Body of pancreas (tissue), 4 donors: ENCODE measurements around the gene RASGEF1C. TPM values are rescaled to one million over a fixed set of nuclear protein-coding genes. Genes with fewer than 3 reads are reported as not detected.

Source experiments
- ATAC-seq: fragments of 150-250 bp; one replicate; pipeline ENCODE4 v1.9.1; 2016
- DNase-seq, 4 donors: peaks; one replicate each; pipeline ENCODE4 v3.0.0-alpha.2; 2019
- H3K27ac ChIP-seq, 4 donors: fragments of 200-600 bp; sonication (generic); 1 replicate in 3 of 4; 2 replicates in 1 of 4; pipeline versions ENCODE4 v1.5.1 to v1.6.1; 2016 to 2019; ENCODE audit warnings: mild to moderate bottlenecking in 1 of 4, mixed read lengths in 1 of 4, moderate library complexity in 1 of 4
- H3K27me3 ChIP-seq, 2 donors: fragments of 200-600 bp; sonication (generic); one replicate each; pipeline ENCODE4 v1.6.0; 2016; ENCODE audit warnings: mild to moderate bottlenecking in 1 of 2
- H3K36me3 ChIP-seq, 2 donors: fragments of 200-600 bp; sonication (generic); replicated peaks in 1 of 2; 2 replicates each; pipeline ENCODE4 v1.5.1; 2016; ENCODE audit warnings: low read depth in 2 of 2; ENCODE audit not compliant: insufficient read depth in 1 of 2
- H3K4me1 ChIP-seq: fragments of 200-600 bp; sonication (generic); one replicate; pipeline ENCODE4 v1.6.0; 2016
- H3K4me3 ChIP-seq, 2 donors: fragments of 200-600 bp; sonication (generic); 1 replicate in 1 of 2; 2 replicates in 1 of 2; pipeline ENCODE4 v1.5.1; 2016 to 2019
- H3K9me3 ChIP-seq, 3 donors: fragments of 200-600 bp; sonication (generic); 1 replicate in 2 of 3; 2 replicates in 1 of 3; pipeline ENCODE4 v1.5.1; 2016
- CTCF ChIP-seq, 7 experiments: fragments of 450-650 bp in 4 of 7; fragments of 200-600 bp in 3 of 7; sonication (generic) in 3 of 7; IDR thresholded peaks; one replicate each; pipeline ENCODE4 v1.5.1; 2016 to 2019; ENCODE audit warnings: antibody characterized with exemption in 7 of 7
- POLR2A ChIP-seq, 3 donors: fragments of 450-650 bp; IDR thresholded peaks; one replicate each; pipeline ENCODE4 v1.6.1; 2016; ENCODE audit warnings: antibody characterized with exemption in 3 of 3, mild to moderate bottlenecking in 2 of 3
- WGBS, 2 donors: methylation state at CpG; one replicate each; pipeline ENCODE4 v1.1.5; 2017; 5-methylcytosine and 5-hydroxymethylcytosine counted together
- intact Hi-C: fragments of 100-400 bp; cut with DNase I; formaldehyde crosslinking; loops from one replicate; pipeline ENCODE4 v1.15.1; 2023
- total RNA-seq, 2 donors: library from RNA; depleted of rRNA; stranded (reverse); fragments of >200 nt; gene quantifications; one replicate each; pipeline ENCODE4 v1.1.0, GENCODE V29; 2016

The RASGEF1C gene
- total RNA-seq, 2 donors from 2014 or later, result not detected

GRCh38 chr5:180083529-180084060 lies 125.4 kb downstream of the RASGEF1C start:
- ATAC-seq, result no peak

GRCh38 chr5:180082633-180083420 lies 126.2 kb downstream of the RASGEF1C start:
- intact Hi-C loops, result no loop called here
- ATAC-seq, result no peak

More at GRCh38 chr5:180083529-180084060, 125.4 kb downstream of the RASGEF1C start:
- Histone ChIP-seq H3K4me1 (peaks cover 17% of the 10 kb centered on the region), H3K36me3 (no peaks in the 10 kb centered on the region), H3K27me3 (no peaks in the 10 kb centered on the region), H3K27ac (no peak overlapping the region), H3K9me3 (no peaks in the 10 kb centered on the region), H3K4me3 (no peak overlapping the region)
- no peak for TF ChIP-seq CTCF (IDR thresholded peaks at IDR 0.05)
- TF ChIP-seq POLR2A (IDR thresholded peaks at IDR 0.05), result no peak
- WGBS, 2 donors, result 94 to 95% methylated on average over 10 of the region's 10 CpGs
- intact Hi-C loops, result no loop called here
- no peak for DNase-seq

GRCh38 chr5:180081481-180081880 lies 127.5 kb downstream of the RASGEF1C start:
- 80 to 91% methylated on average over 5 of the region's 5 CpGs for WGBS, 2 donors
- H3K27me3 ChIP-seq, result no peaks in the 10 kb centered on the region
- H3K27ac ChIP-seq, result no peak overlapping the region
- H3K4me1 ChIP-seq, result peaks cover 17% of the 10 kb centered on the region
- no peak for TF ChIP-seq CTCF (IDR thresholded peaks at IDR 0.05)
- no peak for TF ChIP-seq POLR2A (IDR thresholded peaks at IDR 0.05)
- ATAC-seq, result no peak
- H3K9me3 ChIP-seq, result no peaks in the 10 kb centered on the region
- no peak overlapping the region for H3K4me3 ChIP-seq
- no peaks in the 10 kb centered on the region for H3K36me3 ChIP-seq
- no peak for DNase-seq
- intact Hi-C loops, result no loop called here

More at GRCh38 chr5:180082633-180083420, 126.2 kb downstream of the RASGEF1C start:
- Histone ChIP-seq H3K27me3 (no peaks in the 10 kb centered on the region), H3K4me3 (no peak overlapping the region), H3K9me3 (no peaks in the 10 kb centered on the region), H3K27ac (no peak overlapping the region), H3K36me3 (no peaks in the 10 kb centered on the region), H3K4me1 (peaks cover 17% of the 10 kb centered on the region)
- WGBS, 2 donors, result 82 to 87% methylated on average over 16 to 17 of the region's 17 CpGs
- TF ChIP-seq CTCF (IDR thresholded peaks at IDR 0.05), result no peak
- no peak for TF ChIP-seq POLR2A (IDR thresholded peaks at IDR 0.05)
- DNase-seq, result no peak

- H3K27me3 ChIP-seq, result no peaks in the 10 kb centered on the region
- intact Hi-C loops, result no loop called here
- H3K4me1 ChIP-seq, result peaks cover 14% of the 10 kb centered on the region
- no peaks in the 10 kb centered on the region for H3K36me3 ChIP-seq
- H3K4me3 ChIP-seq, result no peak overlapping the region
- ATAC-seq (no peak), DNase-seq (no peak)
- no peaks in the 10 kb centered on the region for H3K9me3 ChIP-seq
- WGBS, 2 donors, result 77 to 86% methylated on average over 24 of the region's 24 CpGs
- no peak overlapping the region for H3K27ac ChIP-seq
- no peak for TF ChIP-seq CTCF (IDR thresholded peaks at IDR 0.05)
- no peak for TF ChIP-seq POLR2A (IDR thresholded peaks at IDR 0.05)
These were observed 128.3 kb downstream of the RASGEF1C start for GRCh38 chr5:180080486-180081280.
